IMR-90 (cell line): ENCODE measurements around the gene FGGY. TPM values are rescaled to one million over a fixed set of nuclear protein-coding genes. Genes with fewer than 3 reads are reported as not detected.
A peak's percentile ranks its signal among the peaks of the same experiment; 100 is the strongest.

Experiments
- ATAC-seq: fragments of 200-7000 bp; cut with Tn5 transposase; 2 replicates; pipeline ENCODE4 v1.9.1; 2020; ENCODE audit warnings: low read depth, mild to moderate bottlenecking, moderate library complexity
- BruUV-seq: library from RNA; stranded (reverse); fragments of 400-500 nt; replicated peaks from 2 replicates; lab custom pipeline; 2021; lab: Mats Ljungman, UMichigan
- CTCF ChIA-PET: fragments of 300-600 bp; formaldehyde crosslinking; extraction: SDS; loops from one replicate; lab custom pipeline; 2021; ENCODE audit warnings: antibody characterized with exemption; lab: Yijun Ruan, JAX
- POLR2A ChIA-PET: fragments of 300-600 bp; sonication (Branson Sonifier 250); formaldehyde crosslinking; loops from one replicate; lab custom pipeline; 2022; ENCODE audit warnings: antibody characterized with exemption; ENCODE audit not compliant: unreplicated experiment; lab: Charles Lee
- DNase-seq: peaks from one replicate; pipeline ENCODE4 v3.0.0; 2013
- H2AFZ ChIP-seq: replicated peaks from 2 replicates; pipeline ENCODE3; 2013; ENCODE audit warnings: low read length, mild to moderate bottlenecking; ENCODE audit not compliant: poor library complexity
- H2AK5ac ChIP-seq: 2 replicates; pipeline ENCODE4 v1.6.1; 2013; ENCODE audit warnings: low read depth, low read length, inconsistent platforms
- H2AK9ac ChIP-seq: replicated peaks from 2 replicates; pipeline ENCODE3; 2013; ENCODE audit warnings: mild to moderate bottlenecking, low read depth, low read length, moderate library complexity; ENCODE audit not compliant: poor library complexity
- H2BK120ac ChIP-seq: 2 replicates; pipeline ENCODE4 v1.6.1; 2013; ENCODE audit warnings: low read depth, low read length, inconsistent platforms
- H2BK15ac ChIP-seq: 3 replicates; pipeline ENCODE4 v1.6.1; 2013; ENCODE audit warnings: low read depth, low read length, inconsistent platforms
- H2BK20ac ChIP-seq: 2 replicates; pipeline ENCODE4 v1.6.1; 2013; ENCODE audit warnings: low read depth, mild to moderate bottlenecking, inconsistent platforms, low read length, moderate library complexity
- H2BK5ac ChIP-seq: 2 replicates; pipeline ENCODE4 v1.6.1; 2013; ENCODE audit warnings: mild to moderate bottlenecking, low read depth, low read length, inconsistent platforms; ENCODE audit not compliant: poor library complexity, severe bottlenecking
- H3K14ac ChIP-seq: replicated peaks from 2 replicates; pipeline ENCODE4 v1.6.1; 2013; ENCODE audit warnings: low read depth, low read length, inconsistent platforms
- H3K18ac ChIP-seq: 2 replicates; pipeline ENCODE4 v1.6.1; 2013; ENCODE audit warnings: low read depth, low read length, control low read depth
- H3K23ac ChIP-seq: 2 replicates; pipeline ENCODE4 v1.6.1; 2013; ENCODE audit warnings: low read depth, low read length, inconsistent platforms
- H3K27ac ChIP-seq: 2 replicates; pipeline ENCODE4 v1.5.1; 2013; ENCODE audit warnings: mild to moderate bottlenecking, control low read depth, low read length; ENCODE audit not compliant: insufficient read depth
- H3K27me3 ChIP-seq: 2 replicates; pipeline ENCODE4 v1.6.1; 2013; ENCODE audit warnings: low read length; ENCODE audit not compliant: control insufficient read depth, insufficient read depth
- H3K36me3 ChIP-seq: 2 replicates; pipeline ENCODE4 v1.6.1; 2013; ENCODE audit warnings: low read length, mixed read lengths; ENCODE audit not compliant: control insufficient read depth, insufficient read depth
- H3K4ac ChIP-seq: 2 replicates; pipeline ENCODE4 v1.6.1; 2013; ENCODE audit warnings: low read depth, low read length, inconsistent platforms
- H3K4me1 ChIP-seq: 2 replicates; pipeline ENCODE4 v1.6.1; 2013; ENCODE audit warnings: low read length, mixed read lengths; ENCODE audit not compliant: control insufficient read depth, insufficient read depth
- H3K4me2 ChIP-seq: 2 replicates; pipeline ENCODE4 v1.6.1; 2013; ENCODE audit warnings: low read depth, mild to moderate bottlenecking, control low read depth, low read length, moderate library complexity
- H3K4me3 ChIP-seq: 2 replicates; pipeline ENCODE4 v1.5.1; 2013; ENCODE audit warnings: low read depth, mild to moderate bottlenecking, control low read depth, low read length, moderate library complexity; ENCODE audit not compliant: insufficient read depth
- H3K56ac ChIP-seq: 2 replicates; pipeline ENCODE4 v1.6.1; 2013; ENCODE audit warnings: low read length, inconsistent platforms; ENCODE audit not compliant: insufficient read depth; ENCODE audit errors: extremely low read depth
- H3K79me1 ChIP-seq, 2 experiments: 2 replicates each; pipeline ENCODE4 v1.6.1; 2013; ENCODE audit warnings: low read length in 2 of 2, inconsistent platforms in 1 of 2, low read depth in 1 of 2
- H3K9ac ChIP-seq: 2 replicates; pipeline ENCODE4 v1.6.1; 2013; ENCODE audit warnings: low read depth, low read length, control low read depth
- H3K9me1 ChIP-seq: 2 replicates; pipeline ENCODE4 v1.6.1; 2013; ENCODE audit warnings: low read length, inconsistent platforms; ENCODE audit not compliant: insufficient read depth
- H3K9me3 ChIP-seq: 2 replicates; pipeline ENCODE4 v1.6.1; 2013; ENCODE audit warnings: low read length; ENCODE audit not compliant: control insufficient read depth, insufficient read depth
- H4K20me1 ChIP-seq: 2 replicates; pipeline ENCODE4 v1.6.1; 2013; ENCODE audit warnings: low read length, inconsistent platforms; ENCODE audit not compliant: insufficient read depth
- H4K5ac ChIP-seq: 2 replicates; pipeline ENCODE4 v1.6.1; 2013; ENCODE audit warnings: mild to moderate bottlenecking, low read depth, low read length, control low read depth
- H4K8ac ChIP-seq, 2 experiments: 2 replicates each; pipeline ENCODE4 v1.6.1; 2013; ENCODE audit warnings: low read depth in 2 of 2, low read length in 2 of 2, control low read depth in 1 of 2, inconsistent platforms in 1 of 2
- H4K91ac ChIP-seq: 2 replicates; pipeline ENCODE4 v1.6.1; 2013; ENCODE audit warnings: low read depth, low read length, inconsistent platforms; ENCODE audit not compliant: insufficient read depth
- CEBPB ChIP-seq: IDR thresholded peaks from 2 replicates; pipeline ENCODE4 v1.6.1; 2012; ENCODE audit warnings: low read depth, low read length, improper control_type of control experiment
- CHD1 ChIP-seq: IDR thresholded peaks from 2 replicates; pipeline ENCODE4 v1.6.1; 2012; ENCODE audit warnings: low read depth, low read length, improper control_type of control experiment
- MAZ ChIP-seq: IDR thresholded peaks from 2 replicates; pipeline ENCODE4 v1.6.1; 2012; ENCODE audit warnings: low read depth, mild to moderate bottlenecking, low read length, improper control_type of control experiment, moderate library complexity, borderline replicate concordance
- MXI1 ChIP-seq: IDR thresholded peaks from 2 replicates; pipeline ENCODE4 v1.6.1; 2012; ENCODE audit warnings: low read depth, mild to moderate bottlenecking, low read length, moderate library complexity, borderline replicate concordance
- NFE2L2 ChIP-seq: fragments of 150-350 bp; IDR thresholded peaks from 2 replicates; pipeline ENCODE4 v1.6.1; 2016; ENCODE audit warnings: low read depth, mild to moderate bottlenecking, low read length
- POLR2A ChIP-seq: IDR thresholded peaks from 2 replicates; pipeline ENCODE4 v1.6.1; 2012; ENCODE audit warnings: mild to moderate bottlenecking, low read depth, low read length
- RCOR1 ChIP-seq: IDR thresholded peaks from 2 replicates; pipeline ENCODE4 v1.6.1; 2012; ENCODE audit warnings: mild to moderate bottlenecking, low read length, improper control_type of control experiment; ENCODE audit not compliant: insufficient replicate concordance
- RFX5 ChIP-seq: IDR thresholded peaks from 2 replicates; pipeline ENCODE4 v1.8.0; 2012; ENCODE audit warnings: low read depth, mild to moderate bottlenecking, low read length, moderate library complexity
- WGBS, 2 experiments: methylation state at CpG; one replicate each; pipeline versions ENCODE4 v1.1.5 to v1.1.7; 2013; ENCODE audit warnings: missing lambda C conversion rate in 2 of 2; ENCODE audit not compliant: insufficient read length in 1 of 2; ENCODE audit errors: extremely low coverage in 2 of 2; 5-methylcytosine and 5-hydroxymethylcytosine counted together
- dilution Hi-C: fragments of 300-500 bp; cut with HindIII; formaldehyde crosslinking; loops from one replicate; pipeline ENCODE4 v1.14.3; 2018; ENCODE audit warnings: low sequenced_read_pairs; ENCODE audit not compliant: unreplicated experiment
- in situ Hi-C: fragments of 300-500 bp; cut with MboI; formaldehyde crosslinking; loops from 3 replicates; pipeline ENCODE4 v1.14.3; 2019; ENCODE audit warnings: low sequenced_read_pairs, inconsistent platforms, mixed read lengths
- intact Hi-C: fragments of 100-400 bp; cut with micrococcal nuclease; formaldehyde crosslinking; loops from 2 replicates; pipeline ENCODE4 v1.10.0; 2022
- polyA plus RNA-seq, 3 experiments: library from polyadenylated mRNA; depleted of rRNA; stranded (reverse); fragments of >200 nt; gene quantifications; 2 replicates each; pipeline ENCODE4 v1.2.3, GENCODE V29; 2012; ENCODE audit warnings: low replicate concordance in 1 of 3
- total RNA-seq: library from RNA; depleted of rRNA; stranded (reverse); fragments of >200 nt; gene quantifications from 2 replicates; pipeline ENCODE4 v1.2.3, GENCODE V29; 2012
- TF ChIP-seq, protein P1 (sequence below): fragments of 150-350 bp; IDR thresholded peaks from 2 replicates; pipeline ENCODE4 v1.6.1; 2016; ENCODE audit warnings: low read depth, mild to moderate bottlenecking, low read length, moderate library complexity, borderline replicate concordance
- TF ChIP-seq, protein P2 (sequence below): conservative IDR thresholded peaks from 2 replicates; pipeline ENCODE4 v1.5.1; 2012; ENCODE audit warnings: mild to moderate bottlenecking, low read depth, low read length, improper control_type of control experiment

Gene FGGY
- total and polyA plus RNA-seq, 2 of the 4 experiments (the other 2 are of a cell fraction) = 5.6 to 14.0 TPM

DNA sequence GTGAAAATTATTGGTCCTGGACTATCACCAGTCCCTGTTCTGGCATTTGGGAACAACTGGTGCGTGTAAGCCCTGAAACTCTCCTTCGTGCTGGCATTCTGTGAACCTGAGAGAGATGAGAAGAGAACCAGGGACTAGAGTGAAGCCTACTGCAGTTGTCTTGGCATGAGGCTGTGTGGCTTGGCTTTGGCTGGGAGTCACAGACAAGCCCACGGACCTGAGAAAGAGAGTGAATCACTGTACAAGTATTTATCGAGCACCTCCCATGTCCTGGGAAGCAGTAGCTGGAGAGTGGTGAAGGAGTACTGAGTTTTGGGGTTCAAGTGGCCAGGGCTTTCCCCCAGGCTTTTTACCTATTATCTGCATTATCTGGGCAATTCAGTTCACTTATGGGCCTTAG lies 63.3 kb downstream of the FGGY start:
- Histone ChIP-seq H3K56ac (no peak overlapping the region), H2BK5ac (no peak overlapping the region), H3K27ac (no peak overlapping the region), H3K23ac (no peak overlapping the region), H2BK15ac (no peak overlapping the region), H3K18ac (no peak overlapping the region), H3K79me1 (no peaks in the 10 kb centered on the region; a peak in 1 of 4 replicates), H2AFZ (peak overlapping the region; percentile 59), H3K9me1 (peaks cover 3% of the 10 kb centered on the region; the same call in 1 of the 2 replicates), H4K8ac (no peak overlapping the region), H2BK120ac (no peak overlapping the region), H3K4me2 (no peak overlapping the region), H4K20me1 (no peaks in the 10 kb centered on the region), H3K9me3 (no peaks in the 10 kb centered on the region), H3K14ac (0 out of 2 replicates have a peak overlapping the region, but pooled peaks have one; percentile 75), H3K4ac (0 out of 2 replicates have a peak overlapping the region, but pooled peaks have one; percentile 17), H2AK9ac (peak overlapping the region; percentile 42), H3K36me3 (0 out of 2 replicates have a peak, but pooled peaks cover 1% of the 10 kb centered on the region), H3K9ac (no peak overlapping the region), H2BK20ac (peak overlapping the region; percentile 63; the same call in 1 of the 2 replicates), H3K4me1 (peaks cover 3% of the 10 kb centered on the region; the same call in 1 of the 2 replicates), H2AK5ac (no peak overlapping the region), H4K5ac (no peak overlapping the region), H3K4me3 (no peak overlapping the region), H3K27me3 (no peaks in the 10 kb centered on the region), H4K91ac (no peak overlapping the region)
- WGBS, 2 experiments = 84% methylated on average over 2 of the region's 4 CpGs; no CpG with 5 or more reads in 1 of the 2 experiments
- dilution Hi-C loops (no loop called here), in situ Hi-C loops (no loop called here), intact Hi-C loops (no loop called here)
- peak; percentile 40; the same call in 1 of the 2 replicates for ATAC-seq
- CTCF ChIA-PET = no interaction called here
- BruUV-seq = no TSS peak
- TF ChIP-seq MAZ (no peak), RFX5 (no peak), CHD1 (no peak), CEBPB (no peak), NFE2L2 (no peak), MXI1 (no peak), RCOR1 (no peak), POLR2A (no peak)
- TF ChIP-seq, protein P1, sequence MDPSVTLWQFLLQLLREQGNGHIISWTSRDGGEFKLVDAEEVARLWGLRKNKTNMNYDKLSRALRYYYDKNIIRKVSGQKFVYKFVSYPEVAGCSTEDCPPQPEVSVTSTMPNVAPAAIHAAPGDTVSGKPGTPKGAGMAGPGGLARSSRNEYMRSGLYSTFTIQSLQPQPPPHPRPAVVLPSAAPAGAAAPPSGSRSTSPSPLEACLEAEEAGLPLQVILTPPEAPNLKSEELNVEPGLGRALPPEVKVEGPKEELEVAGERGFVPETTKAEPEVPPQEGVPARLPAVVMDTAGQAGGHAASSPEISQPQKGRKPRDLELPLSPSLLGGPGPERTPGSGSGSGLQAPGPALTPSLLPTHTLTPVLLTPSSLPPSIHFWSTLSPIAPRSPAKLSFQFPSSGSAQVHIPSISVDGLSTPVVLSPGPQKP = no peak
- TF ChIP-seq, protein P2, sequence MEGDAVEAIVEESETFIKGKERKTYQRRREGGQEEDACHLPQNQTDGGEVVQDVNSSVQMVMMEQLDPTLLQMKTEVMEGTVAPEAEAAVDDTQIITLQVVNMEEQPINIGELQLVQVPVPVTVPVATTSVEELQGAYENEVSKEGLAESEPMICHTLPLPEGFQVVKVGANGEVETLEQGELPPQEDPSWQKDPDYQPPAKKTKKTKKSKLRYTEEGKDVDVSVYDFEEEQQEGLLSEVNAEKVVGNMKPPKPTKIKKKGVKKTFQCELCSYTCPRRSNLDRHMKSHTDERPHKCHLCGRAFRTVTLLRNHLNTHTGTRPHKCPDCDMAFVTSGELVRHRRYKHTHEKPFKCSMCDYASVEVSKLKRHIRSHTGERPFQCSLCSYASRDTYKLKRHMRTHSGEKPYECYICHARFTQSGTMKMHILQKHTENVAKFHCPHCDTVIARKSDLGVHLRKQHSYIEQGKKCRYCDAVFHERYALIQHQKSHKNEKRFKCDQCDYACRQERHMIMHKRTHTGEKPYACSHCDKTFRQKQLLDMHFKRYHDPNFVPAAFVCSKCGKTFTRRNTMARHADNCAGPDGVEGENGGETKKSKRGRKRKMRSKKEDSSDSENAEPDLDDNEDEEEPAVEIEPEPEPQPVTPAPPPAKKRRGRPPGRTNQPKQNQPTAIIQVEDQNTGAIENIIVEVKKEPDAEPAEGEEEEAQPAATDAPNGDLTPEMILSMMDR = no peak
- peak; percentile 79 for DNase-seq
- POLR2A ChIA-PET = no interaction called here
